Stimulated activated CD8-positive, alpha-beta memory T cell treated with anti-CD3 and anti-CD28 coated beads, Interleukin-12 subunit alpha, Interleukin-12 subunit beta, amount 100 ng/mL, for 4 hours (primary cell): Measurements from ENCODE around the gene CARTPT.

ENCODE experiments used
- DNase-seq: peaks from one replicate; pipeline ENCODE4 v3.0.0-alpha.2; 2020; ENCODE audit warnings: low read depth

Gene CARTPT

DNA sequence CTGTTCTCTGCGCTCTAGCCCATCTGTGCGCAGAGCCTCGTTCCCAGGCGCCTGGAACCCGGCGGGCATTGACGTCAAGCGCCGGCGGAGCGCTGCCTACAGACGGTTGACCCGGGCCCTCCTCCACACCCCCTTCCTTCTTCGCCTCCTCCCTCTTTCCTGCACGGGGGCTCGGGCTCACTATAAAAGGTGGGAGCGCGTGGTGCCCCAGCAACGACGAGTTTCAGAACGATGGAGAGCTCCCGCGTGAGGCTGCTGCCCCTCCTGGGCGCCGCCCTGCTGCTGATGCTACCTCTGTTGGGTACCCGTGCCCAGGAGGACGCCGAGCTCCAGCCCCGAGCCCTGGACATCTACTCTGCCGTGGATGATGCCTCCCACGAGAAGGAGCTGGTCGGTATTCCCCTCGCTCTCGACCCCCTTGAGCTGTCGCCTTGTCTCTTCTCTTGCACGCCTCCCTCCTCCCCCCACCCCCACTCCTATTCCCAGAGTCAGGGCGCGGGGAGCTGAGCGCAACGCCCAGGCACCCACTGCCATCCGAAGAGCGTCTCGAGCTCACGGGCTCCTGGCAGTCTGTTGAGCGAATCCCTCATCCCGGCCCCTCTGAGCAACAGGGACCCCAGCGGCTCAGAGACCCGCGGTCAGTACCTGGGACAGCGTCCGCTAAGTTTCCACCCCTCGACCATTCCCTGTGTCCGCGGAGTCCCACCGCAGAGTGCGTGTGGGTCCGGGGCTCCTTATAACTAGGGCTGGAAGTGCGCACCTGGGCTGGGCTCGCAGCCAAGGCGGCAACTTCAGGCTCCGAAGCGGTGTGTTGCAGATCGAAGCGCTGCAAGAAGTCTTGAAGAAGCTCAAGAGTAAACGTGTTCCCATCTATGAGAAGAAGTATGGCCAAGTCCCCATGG, at the start of gene CARTPT:
TSS of gene CARTPT (plus strand) at position 213 of the 902 bp plus-strand sequence. CDS start at position 232, 19 bp downstream.
- DNase-seq: no peak

DNA sequence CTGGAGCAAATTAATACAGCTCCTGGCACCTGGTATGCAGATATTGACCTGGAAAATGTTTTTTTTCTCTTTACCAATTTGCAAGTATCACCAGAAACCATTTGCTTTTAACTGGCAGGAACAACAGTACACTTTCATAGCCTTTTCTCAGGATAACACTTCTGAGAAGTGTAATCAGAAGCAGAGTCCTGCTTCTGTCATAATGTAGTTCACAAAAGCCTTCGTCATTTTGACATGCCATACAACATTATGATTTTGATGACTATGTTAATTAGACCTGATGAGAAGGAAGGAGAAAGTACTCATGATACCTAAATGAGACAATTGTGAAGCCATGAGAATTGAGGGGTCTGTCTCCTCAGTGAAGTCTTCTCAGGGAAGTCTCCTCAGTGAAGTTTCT, 41.1 kb upstream of the CARTPT start:
- no peak for DNase-seq

DNA sequence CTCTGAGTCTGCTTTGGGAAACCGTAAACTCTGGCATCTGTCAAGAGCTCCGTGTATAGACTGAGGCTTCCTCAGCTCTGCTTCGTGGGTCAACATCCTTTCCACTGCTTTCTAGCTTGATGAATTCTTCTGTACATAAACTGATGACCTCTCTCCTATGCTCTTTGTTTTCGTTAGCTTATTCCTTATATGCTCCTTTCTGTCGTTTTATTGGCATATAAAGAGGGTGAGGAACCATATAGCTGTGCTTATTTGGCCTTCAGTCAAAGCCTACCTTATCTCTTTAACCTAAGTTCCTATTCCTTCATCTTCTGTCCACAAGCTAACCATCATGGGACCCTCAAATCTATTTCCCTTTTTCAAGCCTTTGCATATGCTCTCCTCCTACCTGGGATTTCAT, 39.4 kb upstream of the CARTPT start:
- no peak for DNase-seq

DNA sequence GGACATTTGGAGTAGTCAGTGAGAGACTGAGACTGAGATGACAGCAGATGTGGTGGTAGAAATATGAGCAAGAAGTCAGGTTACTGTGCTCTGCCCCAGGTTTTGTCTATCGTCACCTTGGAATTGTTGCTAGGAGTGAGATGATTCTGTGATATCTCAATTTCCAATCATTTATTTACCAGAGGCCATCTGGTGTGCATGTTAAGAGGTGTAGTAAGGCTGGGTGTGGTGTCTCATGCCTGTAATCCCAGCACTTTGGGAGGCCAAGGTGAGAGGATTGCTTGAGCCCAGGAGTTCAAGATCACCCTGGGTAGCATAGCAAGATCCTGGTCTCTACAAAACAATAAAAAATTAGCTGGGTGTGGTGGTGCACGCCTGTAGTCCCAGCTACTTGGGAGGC, 38.6 kb upstream of the CARTPT start:
- DNase-seq: no peak

DNA sequence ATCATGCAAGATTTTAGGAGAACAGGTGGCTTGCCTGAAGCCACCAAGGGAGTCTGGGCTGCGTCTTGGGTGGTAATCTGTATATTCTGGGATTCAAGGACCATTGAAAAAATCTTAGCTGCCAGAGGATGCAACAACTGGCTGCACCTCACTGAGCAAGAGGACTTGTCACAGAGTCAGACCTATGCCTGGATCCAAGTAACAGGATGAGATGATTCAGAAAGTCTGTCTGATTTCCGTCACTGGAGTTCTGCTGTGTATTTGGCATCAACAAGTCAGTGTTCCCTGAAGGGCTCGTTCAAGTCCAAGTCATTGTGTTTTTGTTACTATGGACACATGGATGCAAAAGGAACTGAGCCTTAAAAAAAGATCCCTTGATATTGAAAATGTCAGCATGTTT, 37.8 kb upstream of the CARTPT start:
- no peak for DNase-seq

DNA sequence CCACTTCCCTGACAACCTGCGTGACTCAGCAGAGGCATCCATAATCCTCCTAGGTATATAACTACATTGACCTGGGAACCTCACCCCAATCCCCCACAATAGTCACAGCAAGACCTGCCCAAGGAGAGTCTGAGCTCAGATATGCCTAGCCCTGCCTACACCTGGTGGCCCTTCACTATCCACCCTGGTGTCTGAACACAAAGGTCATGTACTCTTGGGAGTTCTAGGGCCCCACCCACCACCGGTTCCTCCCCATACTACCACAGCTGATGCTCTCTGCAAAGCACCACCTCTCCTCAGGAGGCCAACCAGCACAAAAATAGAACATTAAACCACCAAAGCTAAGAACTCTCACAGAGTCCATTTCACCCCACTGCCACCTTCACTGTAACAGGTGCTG, 34.8 kb upstream of the CARTPT start:
- DNase-seq: no peak

DNA sequence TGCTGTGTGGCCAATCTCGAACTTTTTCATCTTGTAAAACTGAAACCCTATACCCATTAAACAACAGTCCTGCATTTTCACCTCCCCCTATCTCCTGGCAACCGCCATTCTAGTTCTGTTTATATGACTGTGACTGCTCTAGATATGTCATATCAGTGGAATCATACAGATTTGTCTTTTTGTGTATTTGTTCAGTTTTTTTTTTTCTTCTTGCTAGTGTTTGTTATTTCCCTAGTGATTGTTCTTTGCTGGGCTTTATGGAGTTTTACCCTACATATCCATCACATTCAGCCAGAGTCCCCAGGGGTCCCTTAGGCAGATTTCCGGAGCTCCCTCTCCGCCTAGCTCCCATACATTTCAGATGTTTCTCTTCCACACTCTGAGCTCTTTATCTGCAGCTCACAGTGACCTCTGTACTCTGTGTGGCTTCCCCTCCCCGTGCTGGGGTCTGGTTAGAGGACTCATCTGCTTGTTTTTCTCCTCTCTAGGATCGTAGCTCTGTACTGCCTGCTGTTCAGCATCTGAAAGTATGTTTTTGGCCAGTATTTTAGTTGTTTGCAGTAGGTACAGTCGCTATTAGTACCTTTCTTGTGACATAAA, 25.1 kb upstream of the CARTPT start:
- no peak for DNase-seq

DNA sequence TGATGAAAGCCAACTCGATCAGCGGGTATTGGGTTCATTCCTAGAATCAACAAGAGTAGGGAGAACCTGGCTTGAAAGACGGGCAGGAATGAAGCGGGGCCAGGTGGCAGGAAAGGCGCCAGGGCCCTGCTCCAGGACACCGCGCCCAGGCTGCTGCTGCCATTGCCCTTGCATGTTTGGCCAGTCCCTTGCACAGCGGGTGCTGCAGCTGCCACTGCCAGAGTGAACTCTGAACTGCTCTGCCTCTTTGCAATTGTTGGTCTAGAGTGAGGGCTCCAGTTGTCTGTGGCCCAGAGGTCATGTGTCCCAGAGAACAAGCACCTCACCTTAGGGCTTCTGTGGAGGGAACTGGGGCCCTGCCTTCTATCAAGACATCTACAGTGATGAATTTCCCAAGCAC, 24.0 kb upstream of the CARTPT start:
- DNase-seq: no peak

DNA sequence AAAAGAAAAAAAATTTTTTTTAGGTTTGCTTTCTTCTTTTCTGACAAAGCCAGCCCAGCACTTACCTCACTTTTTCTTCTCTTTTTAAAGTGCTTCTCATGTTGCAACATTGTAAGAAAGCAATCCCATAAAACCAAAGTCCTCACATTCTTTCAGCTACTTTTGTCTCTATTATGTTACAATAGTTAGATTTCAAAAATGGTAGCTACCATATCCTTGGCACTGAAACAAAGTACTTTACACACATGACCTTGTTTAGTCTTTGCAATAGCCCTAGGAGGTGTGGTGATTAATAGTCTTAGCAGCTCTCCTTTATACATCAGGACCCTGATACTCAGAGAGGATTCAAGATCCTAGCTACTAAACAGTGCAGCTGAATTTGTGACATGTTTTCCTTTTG, 23.5 kb upstream of the CARTPT start:
- DNase-seq: no peak

DNA sequence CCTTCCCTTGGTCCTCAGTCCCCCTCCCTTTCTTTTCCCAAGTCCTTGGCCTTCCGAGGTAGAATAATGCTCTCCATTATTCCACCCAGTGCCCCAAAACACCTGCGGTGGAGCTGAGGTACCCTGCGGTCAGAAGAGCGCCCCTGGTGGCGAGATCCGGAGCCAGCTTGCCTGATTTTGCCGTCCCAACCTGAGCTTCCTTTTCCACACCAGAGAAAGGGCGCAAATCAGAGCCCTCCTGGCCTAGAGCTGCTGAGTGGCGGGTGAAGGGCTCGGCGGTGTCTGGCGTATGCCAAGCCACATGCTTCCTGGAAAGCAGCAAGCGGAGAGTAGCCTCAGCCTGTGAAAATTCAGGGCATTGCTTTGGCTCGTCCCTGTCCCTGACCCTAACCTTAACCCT, 21.1 kb upstream of the CARTPT start:
- DNase-seq: no peak

DNA sequence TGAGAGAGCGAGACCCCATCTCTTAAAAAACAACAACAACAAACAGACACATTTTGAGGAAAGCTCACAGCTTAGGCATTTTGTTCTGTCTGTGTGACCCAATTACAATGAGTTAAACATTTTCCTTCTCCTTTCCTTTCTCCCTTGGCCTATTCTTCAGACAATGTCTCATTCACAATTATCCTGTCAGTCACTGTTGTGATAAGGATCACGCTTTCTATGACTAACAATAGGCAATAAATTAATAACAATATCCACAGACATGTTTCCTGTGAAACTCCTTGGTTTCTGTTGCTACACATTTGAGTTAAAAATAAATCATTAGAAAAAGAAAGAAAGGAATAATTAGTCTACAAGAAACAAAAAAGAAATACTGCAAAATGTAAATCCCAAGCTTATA, 19.8 kb upstream of the CARTPT start:
- DNase-seq: no peak

DNA sequence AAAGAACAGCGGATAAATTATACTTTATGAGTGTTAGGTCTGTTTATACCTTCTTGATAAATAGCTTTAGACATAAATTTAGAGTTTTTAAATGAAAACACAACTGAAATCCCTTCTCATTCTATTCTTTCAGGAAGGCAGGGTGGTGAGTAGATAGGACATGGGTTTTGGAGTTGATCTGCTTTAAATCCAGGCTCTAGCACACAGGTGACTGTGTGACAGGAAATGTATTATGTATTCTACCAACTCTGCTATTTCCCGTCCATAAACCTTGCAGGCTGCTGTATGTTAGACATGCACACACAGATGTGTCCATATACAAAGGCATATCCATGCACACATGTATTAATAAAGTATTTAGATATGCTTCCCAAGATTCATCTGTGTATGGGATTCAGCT, 19.3 kb upstream of the CARTPT start:
- no peak for DNase-seq

DNA sequence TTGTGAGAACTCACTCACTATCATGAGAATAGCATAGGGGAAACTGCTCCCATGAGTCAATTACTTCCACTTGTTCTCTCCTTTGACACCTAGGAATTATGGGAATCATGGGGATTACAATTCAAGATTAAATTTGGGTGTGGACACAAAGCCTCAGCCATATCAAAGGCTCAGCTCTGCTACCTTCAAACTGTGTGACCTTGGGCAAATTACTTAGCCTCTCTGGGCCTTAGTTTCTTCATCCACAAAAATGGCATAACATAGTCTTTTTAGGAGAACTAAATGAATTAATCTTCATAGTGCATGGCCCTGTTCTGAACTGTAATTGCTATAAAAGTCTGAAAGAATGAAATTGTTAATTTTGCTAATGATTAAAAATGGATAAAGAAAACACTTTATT, 18.3 kb upstream of the CARTPT start:
- DNase-seq: no peak

DNA sequence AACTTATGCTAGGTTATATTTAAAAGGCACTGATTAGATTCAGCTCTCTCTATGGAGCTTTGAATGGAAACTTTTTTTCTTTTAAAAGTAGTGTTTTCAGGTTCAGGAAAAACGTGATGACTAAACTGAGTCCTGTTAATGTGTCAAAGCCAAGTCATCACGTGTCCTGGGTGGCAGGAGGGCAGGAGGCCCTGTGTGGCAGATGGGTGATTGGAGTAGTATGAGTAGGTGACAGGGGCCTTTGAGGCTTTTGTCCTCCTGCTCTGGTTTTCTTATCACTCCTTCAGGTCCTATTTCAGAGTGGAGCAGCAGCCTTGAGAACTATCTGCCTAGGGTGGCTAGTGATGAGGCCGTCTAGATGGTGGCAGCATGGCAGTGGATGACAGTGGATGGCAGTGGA, 17.7 kb upstream of the CARTPT start:
- DNase-seq: no peak

DNA sequence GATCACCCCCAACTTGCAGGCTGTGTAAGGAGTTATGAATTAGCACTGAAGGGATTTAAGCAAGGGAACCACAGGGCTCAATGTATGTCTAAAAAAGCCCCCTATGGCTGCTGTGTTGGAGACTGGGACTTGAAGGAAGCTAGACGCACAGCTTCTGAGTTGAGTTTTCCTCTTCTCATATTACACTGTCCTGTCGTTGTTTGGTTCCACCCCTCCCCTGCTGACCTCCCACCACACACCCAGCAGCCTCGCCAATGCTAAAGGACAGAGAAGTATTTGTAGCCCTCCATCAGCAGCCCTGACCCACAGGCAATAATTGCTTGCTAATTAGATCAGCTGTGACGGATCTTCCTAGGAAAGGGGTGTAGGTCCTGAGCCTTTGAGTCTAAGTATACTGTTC, 15.1 kb upstream of the CARTPT start:
- DNase-seq: no peak

DNA sequence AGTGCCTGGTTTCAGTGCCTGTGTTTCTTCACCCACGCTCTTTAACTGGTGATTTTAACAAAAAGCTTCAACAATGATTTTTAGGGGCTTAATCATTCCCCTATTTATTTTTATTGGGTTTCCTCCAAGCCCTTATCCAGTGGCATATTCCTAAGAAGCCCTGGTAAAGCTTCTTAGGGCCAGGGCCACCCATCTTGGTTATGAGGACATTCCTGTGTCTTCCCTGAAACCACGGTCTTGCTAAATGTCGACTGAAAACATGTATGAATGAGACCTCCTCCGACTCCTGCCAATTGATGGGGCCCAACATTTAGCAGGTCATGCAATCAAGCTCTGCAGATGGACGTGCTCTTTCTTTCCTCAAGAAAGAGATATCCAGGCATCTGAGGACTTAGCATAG, 13.7 kb upstream of the CARTPT start:
- no peak for DNase-seq

DNA sequence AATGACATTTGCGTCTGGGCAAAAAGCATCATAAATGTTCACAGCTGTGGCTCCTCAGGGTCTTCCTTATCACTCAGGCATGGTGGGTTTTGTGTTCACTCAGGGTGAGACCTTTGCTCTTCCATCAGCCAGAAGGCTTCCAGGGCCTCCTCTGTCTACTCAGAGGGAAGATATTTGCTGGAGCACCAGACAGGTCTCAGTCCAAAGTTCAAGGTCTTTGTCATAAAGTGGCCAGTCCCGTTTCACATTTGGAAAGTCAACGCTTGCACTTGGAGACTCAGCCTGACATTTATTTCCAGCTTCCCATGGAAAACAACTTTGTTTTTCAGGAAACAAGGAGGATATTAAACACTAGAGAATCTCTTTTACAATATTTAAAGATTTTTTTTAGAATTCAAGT, 12.2 kb upstream of the CARTPT start:
- DNase-seq: no peak

DNA sequence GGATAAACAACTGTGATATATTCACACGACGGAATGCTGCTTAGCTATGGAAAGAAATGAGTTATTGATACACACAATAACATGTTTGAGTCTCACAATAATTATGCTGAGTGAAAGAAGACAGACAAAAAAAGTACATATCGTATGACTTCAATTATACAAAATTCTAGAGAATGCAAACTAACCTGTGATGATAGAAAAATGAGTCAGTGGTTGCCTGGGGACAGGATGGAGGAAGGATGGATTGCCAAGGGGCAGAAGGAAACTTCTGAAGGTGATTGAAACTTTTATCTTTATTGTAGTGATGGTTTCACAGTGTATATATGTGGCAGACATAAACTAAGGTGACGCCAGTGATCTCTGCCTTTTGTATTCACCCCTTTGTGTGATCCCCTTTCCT, 7.5 kb upstream of the CARTPT start:
- no peak for DNase-seq

DNA sequence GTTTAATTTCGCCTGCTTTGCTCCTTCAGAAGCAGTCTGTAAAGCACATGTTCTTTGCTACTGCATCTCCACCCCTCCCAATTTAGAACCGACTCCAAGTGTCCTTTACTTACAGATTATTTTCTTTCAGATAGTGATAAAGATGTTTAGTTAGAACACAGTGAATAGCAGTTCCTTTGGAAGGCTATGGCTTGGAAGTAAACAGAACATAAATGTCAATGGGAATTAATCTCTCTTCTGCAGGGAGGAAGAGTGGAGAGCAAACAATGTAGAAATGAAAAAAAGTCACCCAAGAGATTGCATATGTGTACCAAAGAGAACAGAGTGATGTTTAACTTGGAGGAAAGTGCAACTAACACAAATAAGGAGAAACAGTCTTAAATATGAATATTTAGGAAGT, 4.2 kb upstream of the CARTPT start:
- DNase-seq: no peak

DNA sequence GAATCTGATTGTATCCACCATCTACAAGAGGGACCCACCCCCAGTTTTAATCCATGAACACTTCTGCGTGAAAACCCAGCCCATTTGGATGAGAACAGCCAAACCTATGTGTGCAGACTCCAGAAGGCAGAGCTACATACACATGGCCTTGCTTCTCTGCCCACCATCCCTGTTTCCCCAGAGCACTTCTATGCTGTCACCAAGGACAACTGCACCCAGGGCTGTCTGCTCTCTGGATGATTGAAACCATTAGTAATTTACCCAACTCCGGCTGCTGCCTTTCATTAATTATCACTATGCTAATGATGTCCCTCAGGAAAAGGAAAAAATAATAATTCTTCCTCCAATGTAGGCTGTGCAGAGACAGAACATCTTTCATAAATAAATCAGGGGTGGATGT, 8.9 kb downstream of the CARTPT start:
- DNase-seq: no peak

DNA sequence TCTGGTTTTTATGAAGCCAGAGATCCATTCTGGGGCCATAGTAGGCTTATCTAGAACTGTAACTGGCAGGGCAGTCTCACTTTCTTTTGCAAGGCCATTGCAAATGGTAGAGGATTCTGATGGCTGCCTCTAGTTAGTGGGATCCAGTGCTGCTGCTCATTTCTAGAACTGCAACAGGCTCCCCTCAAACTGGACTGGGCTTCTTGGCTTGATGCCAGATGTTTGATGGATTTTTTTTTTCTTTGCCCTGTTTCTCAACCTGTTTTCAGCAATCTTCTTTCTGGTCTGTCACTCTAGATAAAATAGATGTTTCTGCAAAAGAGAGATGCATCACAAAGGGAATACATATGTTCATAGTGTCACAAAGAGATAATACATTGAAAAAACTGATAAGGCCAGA, 11.9 kb downstream of the CARTPT start:
- DNase-seq: no peak

DNA sequence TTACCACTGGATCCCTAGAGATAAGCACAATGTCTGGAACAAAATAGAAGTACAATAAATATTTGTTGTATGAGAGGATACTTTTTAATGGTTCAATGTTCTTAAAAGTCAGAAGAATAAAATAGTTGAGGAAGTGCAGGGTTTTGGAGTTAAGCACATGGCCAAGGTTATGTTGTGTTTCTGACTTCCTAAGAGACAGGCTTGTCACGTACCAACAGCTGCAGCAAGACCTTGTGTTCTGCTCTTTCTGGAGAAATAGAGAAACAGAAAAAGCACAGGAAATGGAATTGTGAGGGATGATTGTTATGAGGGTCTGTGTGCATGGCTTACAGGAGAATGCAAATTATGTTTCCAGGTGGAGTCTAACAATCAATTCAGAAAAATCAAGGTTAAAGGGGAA, 12.9 kb downstream of the CARTPT start:
- DNase-seq: no peak

DNA sequence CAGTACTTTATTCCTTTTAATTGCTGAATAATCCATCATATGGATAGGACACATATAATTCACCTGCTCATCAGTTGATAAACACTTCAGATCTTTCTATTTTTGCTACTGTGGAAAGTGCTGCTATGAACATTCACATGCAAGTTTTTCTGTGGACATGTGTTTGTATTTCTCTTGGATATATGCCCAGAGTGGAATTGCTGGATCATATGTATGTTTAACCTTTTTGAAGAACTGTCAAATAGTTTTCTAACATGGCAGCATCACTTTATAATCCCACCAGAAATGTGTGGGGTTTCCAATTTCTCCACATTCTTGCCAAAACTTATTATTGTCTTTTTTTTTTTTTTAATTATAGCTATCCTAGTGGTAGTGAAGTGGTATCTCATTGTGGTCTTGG, 15.1 kb downstream of the CARTPT start:
- no peak for DNase-seq
